Measurements from ENCODE around the gene PCDHGA7. TPM values are rescaled to one million over a fixed set of nuclear protein-coding genes. Genes with fewer than 3 reads are reported as not detected.
"Not testable (repeated sequence)": the region's sequence is repeated elsewhere in the genome, so short reads cannot be mapped to it uniquely, and the experiment has no call there.

PCDHGA7 gene
- polyA plus RNA-seq, 1 experiment: 2.7 TPM

DNA sequence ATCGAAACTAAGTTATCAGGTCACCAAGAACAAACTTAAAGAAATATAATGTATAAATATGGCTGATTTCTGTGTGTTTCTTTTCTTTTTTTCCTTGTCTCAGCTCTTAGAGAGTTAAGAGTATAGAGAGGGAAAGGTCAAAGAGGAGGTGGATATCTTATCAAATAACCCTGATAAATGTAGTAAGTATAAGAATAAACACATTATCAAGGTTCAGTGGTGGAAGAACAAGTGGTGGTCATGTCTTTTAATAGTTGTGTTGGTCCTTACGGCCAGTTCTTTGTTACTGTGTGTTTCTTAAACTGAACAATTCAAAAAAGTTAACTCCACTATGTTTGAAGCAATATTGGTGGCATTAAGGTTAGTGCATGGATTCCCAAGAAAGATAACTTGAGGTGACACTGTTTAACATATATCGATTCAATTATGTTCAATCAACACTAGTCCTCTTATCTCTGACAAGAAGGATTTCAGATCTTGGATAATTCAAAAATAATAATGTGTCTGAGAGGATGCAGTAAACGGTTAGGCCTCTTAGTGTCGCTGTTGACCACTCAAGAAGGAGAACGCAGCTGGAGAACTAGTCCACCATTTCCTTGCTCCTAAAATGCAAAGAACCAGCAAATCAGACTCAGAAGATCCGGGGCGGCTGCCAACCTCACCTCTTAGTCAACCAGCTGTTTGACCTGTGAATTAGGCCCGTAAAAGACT is 39.1 kb upstream of the PCDHGA7 start, which contains the start of gene PCDHGA3:
PCDHGA3 (plus strand) TSS at position 588 of the 711 bp plus-strand sequence. CDS start 205 bp downstream, outside the sequence.
- peak within 1 kb of the TSS; percentile 3 for H3K4me3 ChIP-seq (ENCODE audit: low read depth, low read length)
- ChIA-PET CTCF (interaction anchor here (0.7 to 4.5 kb wide), 8 partner anchors 10 to 224 kb away, joined by 3 to 18 read pairs (median 4); partner anchors contain the start of gene PCDHGA1), POLR2A (no interaction called here)
- peaks cover 55% of the 10 kb centered on the region for H3K9me3 ChIP-seq (ENCODE audit: control insufficient read depth, insufficient read depth, low read length)
- TF ChIP-seq, protein P1, sequence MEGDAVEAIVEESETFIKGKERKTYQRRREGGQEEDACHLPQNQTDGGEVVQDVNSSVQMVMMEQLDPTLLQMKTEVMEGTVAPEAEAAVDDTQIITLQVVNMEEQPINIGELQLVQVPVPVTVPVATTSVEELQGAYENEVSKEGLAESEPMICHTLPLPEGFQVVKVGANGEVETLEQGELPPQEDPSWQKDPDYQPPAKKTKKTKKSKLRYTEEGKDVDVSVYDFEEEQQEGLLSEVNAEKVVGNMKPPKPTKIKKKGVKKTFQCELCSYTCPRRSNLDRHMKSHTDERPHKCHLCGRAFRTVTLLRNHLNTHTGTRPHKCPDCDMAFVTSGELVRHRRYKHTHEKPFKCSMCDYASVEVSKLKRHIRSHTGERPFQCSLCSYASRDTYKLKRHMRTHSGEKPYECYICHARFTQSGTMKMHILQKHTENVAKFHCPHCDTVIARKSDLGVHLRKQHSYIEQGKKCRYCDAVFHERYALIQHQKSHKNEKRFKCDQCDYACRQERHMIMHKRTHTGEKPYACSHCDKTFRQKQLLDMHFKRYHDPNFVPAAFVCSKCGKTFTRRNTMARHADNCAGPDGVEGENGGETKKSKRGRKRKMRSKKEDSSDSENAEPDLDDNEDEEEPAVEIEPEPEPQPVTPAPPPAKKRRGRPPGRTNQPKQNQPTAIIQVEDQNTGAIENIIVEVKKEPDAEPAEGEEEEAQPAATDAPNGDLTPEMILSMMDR (IDR thresholded peaks at IDR 0.05; ENCODE audit: low read depth, low read length): no peak; the same call in 1 of the 2 replicates
- no peak within 1 kb of the TSS for H3K27ac ChIP-seq (ENCODE audit: low read depth, low read length)
- DNase-seq (ENCODE audit: low read depth, low spot score): no peak
- H3K27me3 ChIP-seq (ENCODE audit: control insufficient read depth, insufficient read depth, low read length): peaks cover 6% of the 10 kb centered on the region

DNA sequence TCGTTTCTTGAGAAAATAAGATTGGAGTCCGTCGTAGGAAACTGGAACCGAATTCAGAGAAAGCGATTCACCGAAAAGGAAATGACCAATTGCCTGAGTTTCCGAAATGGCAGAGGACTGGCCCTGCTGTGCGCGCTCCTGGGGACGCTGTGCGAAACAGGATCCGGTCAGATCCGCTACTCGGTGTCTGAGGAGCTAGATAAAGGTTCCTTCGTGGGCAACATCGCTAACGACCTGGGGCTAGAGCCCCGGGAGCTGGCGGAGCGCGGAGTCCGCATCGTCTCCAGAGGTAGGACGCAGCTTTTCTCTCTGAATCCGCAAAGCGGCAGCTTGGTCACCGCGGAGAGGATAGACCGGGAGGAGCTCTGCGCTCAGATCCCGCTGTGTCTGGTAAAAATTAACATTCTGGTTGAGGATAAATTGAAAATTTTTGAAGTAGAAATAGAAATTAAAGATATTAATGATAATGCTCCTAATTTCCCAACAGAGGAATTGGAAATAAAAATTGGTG is 38.5 kb upstream of the PCDHGA7 start:
- DNase-seq (ENCODE audit: low read depth, low spot score): no peak
- ChIA-PET CTCF (interaction anchor here (0.6 to 4.5 kb wide), 8 partner anchors 14 to 223 kb away, joined by 3 to 18 read pairs (median 4); partner anchors contain the start of gene PCDHGA1), POLR2A (no interaction called here)
- H3K4me3 ChIP-seq (ENCODE audit: low read depth, low read length): peak overlapping the region; percentile 3
- TF ChIP-seq, protein P1 (IDR thresholded peaks at IDR 0.05; ENCODE audit: low read depth, low read length): no peak
- no peak overlapping the region for H3K27ac ChIP-seq (ENCODE audit: low read depth, low read length)
- peaks cover 49% of the 10 kb centered on the region for H3K9me3 ChIP-seq (ENCODE audit: control insufficient read depth, insufficient read depth, low read length)
- H3K27me3 ChIP-seq (ENCODE audit: control insufficient read depth, insufficient read depth, low read length): peaks cover 6% of the 10 kb centered on the region

DNA sequence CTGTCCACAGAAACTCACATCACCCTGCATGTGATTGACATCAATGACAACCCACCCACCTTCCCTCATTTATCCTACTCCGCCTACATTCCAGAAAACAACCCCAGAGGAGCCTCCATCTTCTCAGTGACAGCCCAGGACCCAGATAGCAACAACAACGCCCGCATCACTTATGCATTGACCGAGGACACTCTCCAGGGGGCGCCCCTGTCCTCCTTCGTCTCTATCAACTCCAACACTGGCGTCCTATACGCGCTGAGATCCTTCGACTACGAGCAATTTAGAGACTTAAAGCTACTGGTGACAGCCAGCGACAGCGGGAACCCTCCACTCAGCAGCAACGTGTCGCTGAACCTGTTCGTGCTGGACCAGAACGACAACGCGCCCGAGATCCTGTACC is 37.2 kb upstream of the PCDHGA7 start:
- TF ChIP-seq, protein P1 (IDR thresholded peaks at IDR 0.05; ENCODE audit: low read depth, low read length): no peak
- CTCF ChIA-PET: no interaction called here
- Histone ChIP-seq H3K27me3 (ENCODE audit: control insufficient read depth, insufficient read depth, low read length) (peaks cover 2% of the 10 kb centered on the region), H3K27ac (ENCODE audit: low read depth, low read length) (no peak overlapping the region), H3K9me3 (ENCODE audit: control insufficient read depth, insufficient read depth, low read length) (peaks cover 42% of the 10 kb centered on the region), H3K4me3 (ENCODE audit: low read depth, low read length) (no peak overlapping the region)
- POLR2A ChIA-PET: no interaction called here
- DNase-seq (ENCODE audit: low read depth, low spot score): no peak

DNA sequence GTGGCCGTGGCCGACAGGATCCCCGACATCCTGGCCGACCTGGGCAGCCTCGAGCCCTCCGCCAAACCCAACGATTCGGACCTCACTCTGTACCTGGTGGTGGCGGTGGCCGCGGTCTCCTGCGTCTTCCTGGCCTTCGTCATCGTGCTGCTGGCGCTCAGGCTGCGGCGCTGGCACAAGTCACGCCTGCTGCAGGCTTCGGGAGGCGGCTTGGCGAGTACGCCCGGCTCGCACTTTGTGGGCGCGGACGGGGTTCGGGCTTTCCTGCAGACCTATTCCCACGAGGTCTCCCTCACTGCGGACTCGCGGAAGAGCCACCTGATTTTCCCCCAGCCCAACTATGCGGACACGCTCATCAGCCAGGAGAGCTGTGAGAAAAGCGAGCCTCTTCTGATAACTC is 36.5 kb upstream of the PCDHGA7 start:
- CTCF ChIA-PET: interaction anchor here (1.5 to 5.8 kb wide), 2 partner anchors 7 to 217 kb away, joined by 3 to 46 read pairs; partner anchors contain the start of gene PCDHGA2
- H3K4me3 ChIP-seq (ENCODE audit: low read depth, low read length); DNase-seq (ENCODE audit: low read depth, low spot score); H3K27ac ChIP-seq (ENCODE audit: low read depth, low read length); POLR2A ChIA-PET; H3K27me3 ChIP-seq (ENCODE audit: control insufficient read depth, insufficient read depth, low read length): not testable (repeated sequence)
- peaks cover 41% of the 10 kb centered on the region for H3K9me3 ChIP-seq (ENCODE audit: control insufficient read depth, insufficient read depth, low read length)

DNA sequence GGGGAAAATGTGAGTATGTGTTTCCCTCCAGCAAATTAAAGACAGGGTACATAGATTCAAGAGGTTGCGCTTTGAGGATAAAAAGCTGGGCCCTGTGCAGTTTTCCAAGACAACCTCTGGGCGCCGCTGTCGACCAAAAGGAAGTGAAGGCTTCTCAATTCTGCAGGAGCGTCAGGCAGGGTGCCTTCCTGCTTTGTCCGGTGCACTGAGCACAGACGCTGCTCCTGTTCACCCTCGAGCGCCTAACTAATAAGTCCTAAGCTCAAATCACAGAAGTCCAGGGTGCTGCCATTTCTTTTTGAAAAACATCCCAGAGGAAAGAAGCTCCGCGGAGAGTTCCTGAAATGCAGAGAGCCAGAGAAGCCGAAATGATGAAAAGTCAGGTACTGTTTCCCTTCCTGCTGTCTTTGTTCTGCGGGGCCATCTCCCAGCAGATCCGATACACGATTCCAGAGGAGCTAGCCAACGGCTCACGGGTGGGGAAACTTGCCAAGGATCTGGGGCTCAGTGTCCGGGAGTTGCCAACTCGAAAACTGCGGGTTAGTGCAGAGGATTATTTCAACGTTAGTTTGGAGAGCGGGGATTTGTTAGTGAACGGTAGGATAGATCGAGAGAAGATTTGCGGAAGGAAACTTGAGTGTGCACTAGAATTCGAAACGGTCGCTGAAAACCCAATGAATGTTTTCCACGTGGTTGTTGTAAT is 32.5 kb upstream of the PCDHGA7 start, which contains the start of gene PCDHGB1:
PCDHGB1 (plus strand) TSS at position 183 of the 703 bp plus-strand sequence; CDS start at position 345, 162 bp downstream.
- Histone ChIP-seq H3K27me3 (ENCODE audit: control insufficient read depth, insufficient read depth, low read length) (peaks cover 2% of the 10 kb centered on the region), H3K4me3 (ENCODE audit: low read depth, low read length) (peak within 1 kb of the TSS; percentile 46), H3K27ac (ENCODE audit: low read depth, low read length) (no peak within 1 kb of the TSS), H3K9me3 (ENCODE audit: control insufficient read depth, insufficient read depth, low read length) (peaks cover 43% of the 10 kb centered on the region)
- POLR2A ChIA-PET: interaction anchor here (0.6 kb wide), 1 partner anchor 33 kb away, joined by 3 read pairs; no protein-coding TSS in a partner anchor
- CTCF ChIA-PET: interaction anchor here (0.9 to 5.8 kb wide), 13 partner anchors 12 to 217 kb away, joined by 3 to 46 read pairs (median 7); partner anchors contain the start of genes PCDHGA1, PCDHGA10, PCDHGA2 and PCDHGA7
- TF ChIP-seq, protein P1 (IDR thresholded peaks at IDR 0.05; ENCODE audit: low read depth, low read length): peak; percentile 54
- no peak for DNase-seq (ENCODE audit: low read depth, low spot score)
